ENCODE data around the gene THEMIS.

Gene THEMIS

DNA sequence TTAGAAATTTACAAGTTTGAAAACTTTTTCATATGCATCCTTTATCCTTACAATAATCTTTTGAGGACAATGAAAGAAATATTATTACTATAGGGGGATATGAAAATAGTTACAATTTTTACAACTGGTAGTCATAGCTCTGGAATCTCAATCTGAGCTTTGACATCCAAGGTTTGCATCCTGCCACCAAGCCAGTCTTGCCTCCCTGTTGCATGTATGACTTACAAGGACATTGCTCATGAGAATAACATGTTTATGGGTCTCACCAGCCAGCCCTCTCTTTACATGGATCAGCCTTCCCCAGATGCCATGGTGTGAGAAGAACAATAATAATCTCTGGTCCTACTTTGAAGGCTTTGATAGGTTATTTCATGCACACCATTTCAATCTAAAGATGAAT is 67.5 kb downstream of the THEMIS start:
- no peaks in the 10 kb centered on the region for H3K9me2 ChIP-seq (replicated peaks; ENCODE audit: insufficient read depth, low read length)
- H3K4me2 ChIP-seq (ENCODE audit: low read depth, low read length), result no peak overlapping the region
- no peak overlapping the region for H3K9ac ChIP-seq (ENCODE audit: low read length)
- H3K4me3 ChIP-seq (ENCODE audit: low read length), result no peak overlapping the region
- H3K36me3 ChIP-seq (replicated peaks; ENCODE audit: insufficient read depth, low read length), result no peaks in the 10 kb centered on the region
- H3F3A ChIP-seq (ENCODE audit: insufficient read depth, low read length), result no peaks in the 10 kb centered on the region
- H3K27ac ChIP-seq (ENCODE audit: low read length), result no peak overlapping the region
- DNase-seq, result no peak
- no peaks in the 10 kb centered on the region for H3K9me3 ChIP-seq (replicated peaks; ENCODE audit: insufficient read depth, low read length)
- H3K4me1 ChIP-seq (ENCODE audit: low read length), result no peaks in the 10 kb centered on the region
- no peaks in the 10 kb centered on the region for H4K20me1 ChIP-seq (ENCODE audit: insufficient read depth, low read length)
- H2AFZ ChIP-seq (ENCODE audit: low read length), result no peak overlapping the region
- no peaks in the 10 kb centered on the region for H3K79me2 ChIP-seq (ENCODE audit: low read length)
- TF ChIP-seq EZH2 (optimal IDR thresholded peaks at IDR 0.05; ENCODE audit: low read depth, low read length) (no peak), EZH2phosphoT487 (IDR thresholded peaks at IDR 0.05; ENCODE audit: low read length) (no peak)
- TF ChIP-seq, protein P1, sequence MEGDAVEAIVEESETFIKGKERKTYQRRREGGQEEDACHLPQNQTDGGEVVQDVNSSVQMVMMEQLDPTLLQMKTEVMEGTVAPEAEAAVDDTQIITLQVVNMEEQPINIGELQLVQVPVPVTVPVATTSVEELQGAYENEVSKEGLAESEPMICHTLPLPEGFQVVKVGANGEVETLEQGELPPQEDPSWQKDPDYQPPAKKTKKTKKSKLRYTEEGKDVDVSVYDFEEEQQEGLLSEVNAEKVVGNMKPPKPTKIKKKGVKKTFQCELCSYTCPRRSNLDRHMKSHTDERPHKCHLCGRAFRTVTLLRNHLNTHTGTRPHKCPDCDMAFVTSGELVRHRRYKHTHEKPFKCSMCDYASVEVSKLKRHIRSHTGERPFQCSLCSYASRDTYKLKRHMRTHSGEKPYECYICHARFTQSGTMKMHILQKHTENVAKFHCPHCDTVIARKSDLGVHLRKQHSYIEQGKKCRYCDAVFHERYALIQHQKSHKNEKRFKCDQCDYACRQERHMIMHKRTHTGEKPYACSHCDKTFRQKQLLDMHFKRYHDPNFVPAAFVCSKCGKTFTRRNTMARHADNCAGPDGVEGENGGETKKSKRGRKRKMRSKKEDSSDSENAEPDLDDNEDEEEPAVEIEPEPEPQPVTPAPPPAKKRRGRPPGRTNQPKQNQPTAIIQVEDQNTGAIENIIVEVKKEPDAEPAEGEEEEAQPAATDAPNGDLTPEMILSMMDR (IDR thresholded peaks at IDR 0.05; ENCODE audit: low read length), result no peak
- no peaks in the 10 kb centered on the region for H3K27me3 ChIP-seq (replicated peaks; ENCODE audit: insufficient read depth, low read length)

DNA sequence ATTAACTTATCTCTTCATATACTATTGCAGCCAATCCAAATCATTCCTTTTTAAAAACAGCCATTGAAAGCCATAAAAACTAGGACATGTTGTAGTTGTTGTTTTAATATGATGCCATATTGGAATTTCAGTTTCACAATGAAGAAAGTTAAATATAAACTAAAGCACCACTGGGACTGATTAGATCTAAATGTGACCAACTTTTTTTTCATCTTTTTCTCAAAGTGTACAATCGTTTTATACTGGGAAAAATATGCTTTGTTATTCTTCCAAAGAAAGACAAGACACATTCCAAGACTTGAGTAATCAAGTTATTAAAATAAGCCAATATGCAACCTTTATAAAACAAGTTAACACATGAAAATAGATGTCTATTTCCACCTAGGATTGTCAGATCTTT is 68.5 kb downstream of the THEMIS start:
- no peaks in the 10 kb centered on the region for H3K36me3 ChIP-seq (replicated peaks; ENCODE audit: insufficient read depth, low read length)
- no peak overlapping the region for H3K4me2 ChIP-seq (ENCODE audit: low read depth, low read length)
- H3K27ac ChIP-seq (ENCODE audit: low read length), result no peak overlapping the region
- no peaks in the 10 kb centered on the region for H3K9me2 ChIP-seq (replicated peaks; ENCODE audit: insufficient read depth, low read length)
- no peaks in the 10 kb centered on the region for H4K20me1 ChIP-seq (ENCODE audit: insufficient read depth, low read length)
- no peaks in the 10 kb centered on the region for H3K9me3 ChIP-seq (replicated peaks; ENCODE audit: insufficient read depth, low read length)
- H3K4me3 ChIP-seq (ENCODE audit: low read length), result no peak overlapping the region
- H3K79me2 ChIP-seq (ENCODE audit: low read length), result no peaks in the 10 kb centered on the region
- TF ChIP-seq EZH2phosphoT487 (IDR thresholded peaks at IDR 0.05; ENCODE audit: low read length) (no peak), EZH2 (optimal IDR thresholded peaks at IDR 0.05; ENCODE audit: low read depth, low read length) (no peak)
- TF ChIP-seq, protein P1 (IDR thresholded peaks at IDR 0.05; ENCODE audit: low read length), result no peak
- H2AFZ ChIP-seq (ENCODE audit: low read length), result no peak overlapping the region
- H3F3A ChIP-seq (ENCODE audit: insufficient read depth, low read length), result no peaks in the 10 kb centered on the region
- H3K27me3 ChIP-seq (replicated peaks; ENCODE audit: insufficient read depth, low read length), result no peaks in the 10 kb centered on the region
- H3K4me1 ChIP-seq (ENCODE audit: low read length), result no peaks in the 10 kb centered on the region
- no peak for DNase-seq
- no peak overlapping the region for H3K9ac ChIP-seq (ENCODE audit: low read length)

DNA sequence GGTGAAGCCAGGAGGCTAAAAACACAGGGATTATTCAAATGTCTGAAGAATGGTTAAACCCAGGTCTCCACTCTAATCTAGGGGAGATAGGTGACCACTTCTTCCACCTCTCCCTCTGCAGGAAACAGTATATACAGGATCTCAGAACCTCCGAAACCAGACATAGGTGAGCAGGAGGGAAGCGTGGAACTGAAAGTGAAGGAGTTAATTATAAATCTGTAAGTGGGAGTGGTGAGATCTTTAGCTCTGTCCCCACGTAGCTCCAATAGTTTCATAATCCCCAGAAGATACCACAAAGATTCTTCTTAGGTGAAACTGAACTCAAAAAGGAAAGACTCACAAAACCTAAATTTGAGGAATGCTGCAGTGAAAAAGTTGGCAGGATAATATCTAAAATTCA is 76.8 kb downstream of the THEMIS start:
- Histone ChIP-seq H3K4me1 (ENCODE audit: low read length) (no peaks in the 10 kb centered on the region), H3K4me3 (ENCODE audit: low read length) (no peak overlapping the region), H3F3A (ENCODE audit: insufficient read depth, low read length) (no peaks in the 10 kb centered on the region), H3K27ac (ENCODE audit: low read length) (no peak overlapping the region), H3K9me2 (replicated peaks; ENCODE audit: insufficient read depth, low read length) (no peaks in the 10 kb centered on the region), H3K9me3 (replicated peaks; ENCODE audit: insufficient read depth, low read length) (no peaks in the 10 kb centered on the region), H4K20me1 (ENCODE audit: insufficient read depth, low read length) (no peaks in the 10 kb centered on the region), H2AFZ (ENCODE audit: low read length) (no peak overlapping the region), H3K79me2 (ENCODE audit: low read length) (no peaks in the 10 kb centered on the region), H3K36me3 (replicated peaks; ENCODE audit: insufficient read depth, low read length) (no peaks in the 10 kb centered on the region), H3K9ac (ENCODE audit: low read length) (no peak overlapping the region), H3K27me3 (replicated peaks; ENCODE audit: insufficient read depth, low read length) (no peaks in the 10 kb centered on the region), H3K4me2 (ENCODE audit: low read depth, low read length) (no peak overlapping the region)
- peak; percentile 7 for DNase-seq
- TF ChIP-seq, protein P1 (IDR thresholded peaks at IDR 0.05; ENCODE audit: low read length), result no peak
- no peak for TF ChIP-seq EZH2phosphoT487 (IDR thresholded peaks at IDR 0.05; ENCODE audit: low read length)
- no peak for TF ChIP-seq EZH2 (optimal IDR thresholded peaks at IDR 0.05; ENCODE audit: low read depth, low read length)

All from MM.1S (cell line).